GM19372 (cell line): ENCODE data around the gene UBE2QL1.
A peak's percentile ranks its signal among the peaks of the same experiment; 100 is the strongest.
"Not testable (repeated sequence)": the region's sequence is repeated elsewhere in the genome, so short reads cannot be mapped to it uniquely, and the experiment has no call there.

ENCODE experiments used
- ATAC-seq: cut with Tn5 transposase; IDR thresholded peaks from one replicate; pipeline ENCODE4 v1.9.1; 2021; ENCODE audit warnings: mild to moderate bottlenecking, low read depth, moderate library complexity; ENCODE audit not compliant: unreplicated experiment

The UBE2QL1 gene

GRCh38 chr5:6493681-6494454 lies 45.2 kb downstream of the UBE2QL1 start:
- peak; percentile 25 for ATAC-seq

GRCh38 chr5:6494939-6495338 lies 46.3 kb downstream of the UBE2QL1 start:
- no peak for ATAC-seq

GRCh38 chr5:6495433-6496206 lies 47.0 kb downstream of the UBE2QL1 start:
- ATAC-seq, result no peak

GRCh38 chr5:6496207-6496584 lies 47.5 kb downstream of the UBE2QL1 start:
- ATAC-seq, result peak; percentile 88

GRCh38 chr5:6496636-6497035 lies 48.0 kb downstream of the UBE2QL1 start:
- peak; percentile 5 for ATAC-seq

GRCh38 chr5:6497262-6497661 lies 48.6 kb downstream of the UBE2QL1 start:
- ATAC-seq, result no peak

GRCh38 chr5:6498968-6499367 lies 50.3 kb downstream of the UBE2QL1 start:
- no peak for ATAC-seq

- ATAC-seq, result no peak
Observed at GRCh38 chr5:6501701-6502100, 53.0 kb downstream of the UBE2QL1 start.

GRCh38 chr5:6502421-6502820 lies 53.8 kb downstream of the UBE2QL1 start:
- ATAC-seq, result no peak

- no peak for ATAC-seq
Observed at GRCh38 chr5:6503342-6503741, 54.7 kb downstream of the UBE2QL1 start.

GRCh38 chr5:6504677-6505415 lies 56.2 kb downstream of the UBE2QL1 start:
- ATAC-seq, result no peak

GRCh38 chr5:6505416-6505755 lies 56.7 kb downstream of the UBE2QL1 start:
- no peak for ATAC-seq

GRCh38 chr5:6505783-6506557 lies 57.3 kb downstream of the UBE2QL1 start:
- no peak for ATAC-seq

GRCh38 chr5:6506611-6507010 lies 58.0 kb downstream of the UBE2QL1 start:
- no peak for ATAC-seq

GRCh38 chr5:6508931-6509330 lies 60.3 kb downstream of the UBE2QL1 start:
- no peak for ATAC-seq

GRCh38 chr5:6510132-6510531 lies 61.5 kb downstream of the UBE2QL1 start:
- no peak for ATAC-seq

GRCh38 chr5:6510973-6511372 lies 62.3 kb downstream of the UBE2QL1 start:
- no peak for ATAC-seq

GRCh38 chr5:6515812-6516211 lies 67.2 kb downstream of the UBE2QL1 start:
- not testable (repeated sequence) for ATAC-seq

GRCh38 chr5:6516823-6517222 lies 68.2 kb downstream of the UBE2QL1 start:
- no peak for ATAC-seq

- ATAC-seq, result no peak
Observed at GRCh38 chr5:6517510-6517909, 68.9 kb downstream of the UBE2QL1 start.
